ENCODE data around the gene P2RX4.

DNA sequence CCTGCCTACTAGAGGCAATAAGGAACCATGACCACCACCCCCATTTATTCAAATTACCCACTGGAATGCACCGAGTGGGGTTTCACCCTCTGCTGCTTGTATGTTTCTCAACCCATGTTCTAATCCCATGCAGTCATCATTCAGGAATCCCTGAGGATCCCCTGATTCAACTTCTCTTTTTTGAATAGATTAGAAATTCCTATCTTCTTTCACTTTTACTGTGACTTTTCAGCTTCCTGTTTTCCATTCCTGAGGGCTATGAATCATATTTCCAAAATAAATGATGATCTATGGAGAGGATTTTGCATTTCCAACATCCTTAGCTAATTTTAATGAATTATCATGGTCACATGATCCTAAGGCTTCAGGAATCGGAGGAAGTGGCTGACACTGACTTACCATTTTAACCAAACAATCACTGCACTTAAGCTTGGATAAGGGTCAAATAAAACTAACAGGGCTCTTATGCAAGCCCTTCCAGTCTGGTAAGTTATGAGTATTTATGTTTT, 19.4 kb upstream of the P2RX4 start:
- TF ChIP-seq EZH2 (IDR thresholded peaks at IDR 0.05; ENCODE audit: borderline replicate concordance, insufficient read depth, low read depth, low read length, poor library complexity, severe bottlenecking), result no peak
- TF ChIP-seq, protein P1, sequence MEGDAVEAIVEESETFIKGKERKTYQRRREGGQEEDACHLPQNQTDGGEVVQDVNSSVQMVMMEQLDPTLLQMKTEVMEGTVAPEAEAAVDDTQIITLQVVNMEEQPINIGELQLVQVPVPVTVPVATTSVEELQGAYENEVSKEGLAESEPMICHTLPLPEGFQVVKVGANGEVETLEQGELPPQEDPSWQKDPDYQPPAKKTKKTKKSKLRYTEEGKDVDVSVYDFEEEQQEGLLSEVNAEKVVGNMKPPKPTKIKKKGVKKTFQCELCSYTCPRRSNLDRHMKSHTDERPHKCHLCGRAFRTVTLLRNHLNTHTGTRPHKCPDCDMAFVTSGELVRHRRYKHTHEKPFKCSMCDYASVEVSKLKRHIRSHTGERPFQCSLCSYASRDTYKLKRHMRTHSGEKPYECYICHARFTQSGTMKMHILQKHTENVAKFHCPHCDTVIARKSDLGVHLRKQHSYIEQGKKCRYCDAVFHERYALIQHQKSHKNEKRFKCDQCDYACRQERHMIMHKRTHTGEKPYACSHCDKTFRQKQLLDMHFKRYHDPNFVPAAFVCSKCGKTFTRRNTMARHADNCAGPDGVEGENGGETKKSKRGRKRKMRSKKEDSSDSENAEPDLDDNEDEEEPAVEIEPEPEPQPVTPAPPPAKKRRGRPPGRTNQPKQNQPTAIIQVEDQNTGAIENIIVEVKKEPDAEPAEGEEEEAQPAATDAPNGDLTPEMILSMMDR (IDR thresholded peaks at IDR 0.05), result no peak

All from B cell (primary cell).